H1 (cell line): Measurements from ENCODE around the gene KRTAP4-7.
"Not testable (repeated sequence)": the region's sequence is repeated elsewhere in the genome, so short reads cannot be mapped to it uniquely, and the experiment has no call there.

Experiments
- BCL11A ChIP-seq, 2 experiments: IDR thresholded peaks; one replicate each; pipeline ENCODE4 v1.6.1; 2011; ENCODE audit warnings: low read depth in 2 of 2, low read length in 2 of 2, mild to moderate bottlenecking in 2 of 2
- CREB1 ChIP-seq: IDR thresholded peaks from 2 replicates; pipeline ENCODE4 v1.6.1; 2012; ENCODE audit warnings: inconsistent platforms
- SAP30 ChIP-seq: fragments of 300-600 bp; sonication (generic); IDR thresholded peaks from 2 replicates; pipeline ENCODE4 v1.7.1; 2012; ENCODE audit warnings: low read length, moderate library complexity, mild to moderate bottlenecking, inconsistent platforms; ENCODE audit not compliant: insufficient read depth, insufficient replicate concordance
- SIN3A ChIP-seq, 2 experiments: IDR thresholded peaks in 1 of 2; conservative IDR thresholded peaks in 1 of 2; 2 replicates each; pipeline ENCODE4 v1.6.1; 2011 to 2012; ENCODE audit warnings: low read length in 2 of 2, improper control_type of control experiment in 1 of 2, low read depth in 1 of 2, mild to moderate bottlenecking in 1 of 2
- SRF ChIP-seq: IDR thresholded peaks from 2 replicates; pipeline ENCODE4 v1.6.1; 2011; ENCODE audit warnings: mild to moderate bottlenecking, low read depth, low read length, moderate library complexity
- TF ChIP-seq, protein P1 (sequence below): IDR thresholded peaks from 2 replicates; pipeline ENCODE4 v1.6.1; 2012; ENCODE audit warnings: inconsistent platforms
- TF ChIP-seq, protein P2 (sequence below): IDR thresholded peaks from 2 replicates; pipeline ENCODE4 v1.6.1; 2012; ENCODE audit warnings: low read length, inconsistent platforms
- TF ChIP-seq, protein P3 (sequence below), 3 experiments: IDR thresholded peaks; 1 replicate in 2 of 3; 2 replicates in 1 of 3; pipeline versions ENCODE4 v1.5.1 to v1.6.1; 2011; ENCODE audit warnings: low read length in 3 of 3, mild to moderate bottlenecking in 3 of 3, inconsistent platforms in 2 of 3, low read depth in 1 of 3, moderate library complexity in 1 of 3; ENCODE audit not compliant: insufficient read depth in 1 of 3; ENCODE audit errors: control extremely low read depth in 1 of 3

DNA sequence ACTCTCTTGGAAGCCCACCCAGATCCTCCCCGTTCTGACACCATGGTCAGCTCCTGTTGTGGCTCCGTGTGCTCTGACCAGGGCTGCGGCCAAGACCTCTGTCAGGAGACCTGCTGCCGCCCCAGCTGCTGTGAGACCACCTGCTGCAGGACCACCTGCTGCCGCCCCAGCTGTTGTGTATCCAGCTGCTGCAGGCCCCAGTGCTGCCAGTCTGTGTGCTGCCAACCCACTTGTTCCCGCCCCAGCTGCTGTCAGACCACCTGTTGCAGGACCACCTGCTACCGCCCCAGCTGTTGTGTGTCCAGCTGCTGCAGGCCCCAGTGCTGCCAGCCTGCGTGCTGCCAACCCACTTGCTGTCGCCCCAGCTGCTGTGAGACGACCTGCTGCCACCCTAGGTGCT is 21.4 kb downstream of the KRTAP4-7 start, which contains the start of gene KRTAP4-9:
- TF ChIP-seq, protein P1, sequence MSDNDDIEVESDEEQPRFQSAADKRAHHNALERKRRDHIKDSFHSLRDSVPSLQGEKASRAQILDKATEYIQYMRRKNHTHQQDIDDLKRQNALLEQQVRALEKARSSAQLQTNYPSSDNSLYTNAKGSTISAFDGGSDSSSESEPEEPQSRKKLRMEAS, result not testable (repeated sequence)
- not testable (repeated sequence) for TF ChIP-seq SIN3A (conservative IDR thresholded peaks at IDR 0.05 in 1 of 2, IDR thresholded peaks at IDR 0.05 in 1 of 2; ENCODE audit: low read depth in 1 of 2, low read length in 2 of 2); SAP30; SRF; BCL11A (IDR thresholded peaks at IDR 0.05; ENCODE audit: low read depth in 2 of 2, low read length in 2 of 2); CREB1
- TF ChIP-seq, protein P2, sequence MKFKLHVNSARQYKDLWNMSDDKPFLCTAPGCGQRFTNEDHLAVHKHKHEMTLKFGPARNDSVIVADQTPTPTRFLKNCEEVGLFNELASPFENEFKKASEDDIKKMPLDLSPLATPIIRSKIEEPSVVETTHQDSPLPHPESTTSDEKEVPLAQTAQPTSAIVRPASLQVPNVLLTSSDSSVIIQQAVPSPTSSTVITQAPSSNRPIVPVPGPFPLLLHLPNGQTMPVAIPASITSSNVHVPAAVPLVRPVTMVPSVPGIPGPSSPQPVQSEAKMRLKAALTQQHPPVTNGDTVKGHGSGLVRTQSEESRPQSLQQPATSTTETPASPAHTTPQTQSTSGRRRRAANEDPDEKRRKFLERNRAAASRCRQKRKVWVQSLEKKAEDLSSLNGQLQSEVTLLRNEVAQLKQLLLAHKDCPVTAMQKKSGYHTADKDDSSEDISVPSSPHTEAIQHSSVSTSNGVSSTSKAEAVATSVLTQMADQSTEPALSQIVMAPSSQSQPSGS, result not testable (repeated sequence)
- TF ChIP-seq, protein P3, sequence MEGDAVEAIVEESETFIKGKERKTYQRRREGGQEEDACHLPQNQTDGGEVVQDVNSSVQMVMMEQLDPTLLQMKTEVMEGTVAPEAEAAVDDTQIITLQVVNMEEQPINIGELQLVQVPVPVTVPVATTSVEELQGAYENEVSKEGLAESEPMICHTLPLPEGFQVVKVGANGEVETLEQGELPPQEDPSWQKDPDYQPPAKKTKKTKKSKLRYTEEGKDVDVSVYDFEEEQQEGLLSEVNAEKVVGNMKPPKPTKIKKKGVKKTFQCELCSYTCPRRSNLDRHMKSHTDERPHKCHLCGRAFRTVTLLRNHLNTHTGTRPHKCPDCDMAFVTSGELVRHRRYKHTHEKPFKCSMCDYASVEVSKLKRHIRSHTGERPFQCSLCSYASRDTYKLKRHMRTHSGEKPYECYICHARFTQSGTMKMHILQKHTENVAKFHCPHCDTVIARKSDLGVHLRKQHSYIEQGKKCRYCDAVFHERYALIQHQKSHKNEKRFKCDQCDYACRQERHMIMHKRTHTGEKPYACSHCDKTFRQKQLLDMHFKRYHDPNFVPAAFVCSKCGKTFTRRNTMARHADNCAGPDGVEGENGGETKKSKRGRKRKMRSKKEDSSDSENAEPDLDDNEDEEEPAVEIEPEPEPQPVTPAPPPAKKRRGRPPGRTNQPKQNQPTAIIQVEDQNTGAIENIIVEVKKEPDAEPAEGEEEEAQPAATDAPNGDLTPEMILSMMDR (IDR thresholded peaks at IDR 0.05; ENCODE audit: control extremely low read depth in 1 of 3, insufficient read depth in 1 of 3, low read depth in 1 of 3, low read length in 3 of 3), result not testable (repeated sequence)
